Type B pancreatic cell (in vitro differentiated cells): ENCODE measurements around the gene BUD31. TPM values are rescaled to one million over a fixed set of nuclear protein-coding genes. Genes with fewer than 3 reads are reported as not detected.

Experiments
- DNase-seq: peaks from one replicate; pipeline ENCODE4 v3.0.0; 2021; ENCODE audit warnings: mixed read lengths; ENCODE audit not compliant: unreplicated experiment; ENCODE audit errors: extremely low spot score
- H3K27ac Mint-ChIP-seq: 2 replicates; pipeline ENCODE4 v1.8.0; 2021; ENCODE audit warnings: mild to moderate bottlenecking, mixed read lengths
- H3K27me3 Mint-ChIP-seq: 2 replicates; pipeline ENCODE4 v1.8.0; 2021; ENCODE audit warnings: mixed read lengths
- H3K36me3 Mint-ChIP-seq: 2 replicates; pipeline ENCODE4 v1.8.0; 2021; ENCODE audit warnings: mixed read lengths
- H3K4me1 Mint-ChIP-seq: one replicate; pipeline ENCODE4 v1.8.0; 2021; ENCODE audit warnings: mixed read lengths; ENCODE audit not compliant: unreplicated experiment
- H3K4me3 Mint-ChIP-seq: 2 replicates; pipeline ENCODE4 v1.8.0; 2021; ENCODE audit warnings: mild to moderate bottlenecking, mixed read lengths
- H3K9me3 Mint-ChIP-seq: 2 replicates; pipeline ENCODE4 v1.8.0; 2021; ENCODE audit warnings: mixed read lengths
- total RNA-seq: library from RNA; stranded (reverse); gene quantifications from 2 replicates; pipeline ENCODE4 v1.2.1, GENCODE V29; 2021; ENCODE audit warnings: low replicate concordance
- TF ChIP-seq, protein P1 (sequence below): fragments of 200-600 bp; sonication (generic); conservative IDR thresholded peaks from 2 replicates; pipeline ENCODE4 v1.5.0; 2021; ENCODE audit warnings: antibody characterized with exemption, mild to moderate bottlenecking

BUD31 gene
- total RNA-seq, 1 donor from 2014 or later, result 102 TPM

DNA sequence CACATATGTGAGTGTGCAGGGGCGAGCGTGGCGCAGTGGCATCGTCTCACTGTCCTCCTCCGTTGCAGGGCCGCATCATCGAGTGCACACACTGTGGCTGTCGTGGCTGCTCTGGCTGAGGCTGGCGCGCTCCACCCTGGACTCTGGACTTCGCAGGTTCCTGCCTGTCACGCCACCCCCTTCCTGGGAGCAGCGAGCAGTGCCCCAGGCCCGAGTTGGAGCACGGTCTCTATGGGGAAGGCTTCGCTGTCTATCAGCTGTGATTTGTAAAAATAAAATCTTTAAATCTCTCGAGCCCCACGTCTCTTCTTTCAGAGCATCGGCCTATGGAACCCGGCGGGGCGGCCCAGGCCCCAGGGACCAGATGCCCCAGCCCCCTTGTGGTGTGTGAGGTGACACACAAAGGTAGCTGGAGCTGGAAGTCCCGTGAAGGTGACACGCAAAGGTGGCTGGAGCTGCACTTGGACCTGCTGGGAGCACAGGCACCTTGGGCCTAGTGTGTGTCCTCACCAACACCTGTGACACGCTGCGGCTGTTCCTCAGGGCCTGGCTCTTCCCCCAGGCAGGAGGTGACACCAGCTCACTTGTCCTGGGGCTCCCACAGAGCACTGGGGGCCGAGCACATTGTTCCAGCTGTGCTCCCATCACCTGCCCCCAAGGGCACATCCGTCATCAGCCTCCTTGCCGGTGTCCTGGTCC, 10.7 kb downstream of the BUD31 start:
- Mint-ChIP-seq H3K4me1 (no peaks in the 10 kb centered on the region), H3K9me3 (no peaks in the 10 kb centered on the region), H3K36me3 (peaks cover 21% of the 10 kb centered on the region), H3K27ac (no peak overlapping the region), H3K27me3 (no peaks in the 10 kb centered on the region), H3K4me3 (no peak overlapping the region)
- DNase-seq, result no peak
- TF ChIP-seq, protein P1, sequence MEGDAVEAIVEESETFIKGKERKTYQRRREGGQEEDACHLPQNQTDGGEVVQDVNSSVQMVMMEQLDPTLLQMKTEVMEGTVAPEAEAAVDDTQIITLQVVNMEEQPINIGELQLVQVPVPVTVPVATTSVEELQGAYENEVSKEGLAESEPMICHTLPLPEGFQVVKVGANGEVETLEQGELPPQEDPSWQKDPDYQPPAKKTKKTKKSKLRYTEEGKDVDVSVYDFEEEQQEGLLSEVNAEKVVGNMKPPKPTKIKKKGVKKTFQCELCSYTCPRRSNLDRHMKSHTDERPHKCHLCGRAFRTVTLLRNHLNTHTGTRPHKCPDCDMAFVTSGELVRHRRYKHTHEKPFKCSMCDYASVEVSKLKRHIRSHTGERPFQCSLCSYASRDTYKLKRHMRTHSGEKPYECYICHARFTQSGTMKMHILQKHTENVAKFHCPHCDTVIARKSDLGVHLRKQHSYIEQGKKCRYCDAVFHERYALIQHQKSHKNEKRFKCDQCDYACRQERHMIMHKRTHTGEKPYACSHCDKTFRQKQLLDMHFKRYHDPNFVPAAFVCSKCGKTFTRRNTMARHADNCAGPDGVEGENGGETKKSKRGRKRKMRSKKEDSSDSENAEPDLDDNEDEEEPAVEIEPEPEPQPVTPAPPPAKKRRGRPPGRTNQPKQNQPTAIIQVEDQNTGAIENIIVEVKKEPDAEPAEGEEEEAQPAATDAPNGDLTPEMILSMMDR, result no peak

DNA sequence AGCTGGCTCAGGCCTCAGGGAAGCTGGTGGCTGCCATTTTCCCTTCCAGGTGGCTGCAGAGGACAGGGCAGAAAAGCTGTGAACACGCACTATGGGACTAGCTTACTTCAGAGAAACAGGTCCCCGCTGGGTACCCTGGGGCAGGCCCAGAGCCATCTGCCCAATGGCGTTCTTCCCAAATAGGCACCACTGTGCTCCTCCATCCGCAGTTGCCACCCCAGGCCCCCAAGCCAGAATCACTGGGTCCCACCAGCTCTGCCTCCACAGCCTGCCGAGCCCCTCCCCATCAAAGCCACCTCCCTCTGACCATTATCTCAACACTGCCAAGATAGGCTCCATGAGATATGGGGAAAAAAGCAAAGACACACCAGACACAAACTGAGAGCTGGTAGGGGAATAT, 11.4 kb downstream of the BUD31 start:
- H3K4me3 Mint-ChIP-seq, result no peak overlapping the region
- no peak overlapping the region for H3K27ac Mint-ChIP-seq
- DNase-seq, result no peak
- no peaks in the 10 kb centered on the region for H3K27me3 Mint-ChIP-seq
- no peaks in the 10 kb centered on the region for H3K9me3 Mint-ChIP-seq
- peaks cover 15% of the 10 kb centered on the region for H3K36me3 Mint-ChIP-seq
- TF ChIP-seq, protein P1, result no peak
- no peaks in the 10 kb centered on the region for H3K4me1 Mint-ChIP-seq

DNA sequence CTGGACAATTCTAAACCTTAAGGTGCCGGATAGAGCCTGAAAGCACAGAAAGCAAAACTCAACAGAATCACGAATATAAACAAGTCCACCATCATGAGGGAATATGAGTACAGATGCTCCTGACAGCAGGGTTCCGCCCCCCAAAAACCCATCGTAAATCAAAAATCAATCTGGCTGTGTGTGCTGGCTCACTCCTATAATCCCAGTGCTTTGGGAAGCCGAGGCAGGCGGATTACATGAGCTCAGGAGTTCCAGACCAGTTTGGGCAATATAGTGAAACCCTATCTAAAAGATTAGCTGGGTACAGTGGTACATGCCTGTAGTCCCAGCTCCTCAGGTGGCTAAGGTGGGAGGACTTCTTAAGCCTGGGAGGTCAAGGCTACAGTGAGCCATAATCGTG, 12.2 kb downstream of the BUD31 start:
- peaks cover 12% of the 10 kb centered on the region for H3K36me3 Mint-ChIP-seq
- no peak overlapping the region for H3K4me3 Mint-ChIP-seq
- TF ChIP-seq, protein P1, result no peak
- no peaks in the 10 kb centered on the region for H3K27me3 Mint-ChIP-seq
- no peaks in the 10 kb centered on the region for H3K4me1 Mint-ChIP-seq
- no peak for DNase-seq
- H3K9me3 Mint-ChIP-seq, result no peaks in the 10 kb centered on the region
- no peak overlapping the region for H3K27ac Mint-ChIP-seq

DNA sequence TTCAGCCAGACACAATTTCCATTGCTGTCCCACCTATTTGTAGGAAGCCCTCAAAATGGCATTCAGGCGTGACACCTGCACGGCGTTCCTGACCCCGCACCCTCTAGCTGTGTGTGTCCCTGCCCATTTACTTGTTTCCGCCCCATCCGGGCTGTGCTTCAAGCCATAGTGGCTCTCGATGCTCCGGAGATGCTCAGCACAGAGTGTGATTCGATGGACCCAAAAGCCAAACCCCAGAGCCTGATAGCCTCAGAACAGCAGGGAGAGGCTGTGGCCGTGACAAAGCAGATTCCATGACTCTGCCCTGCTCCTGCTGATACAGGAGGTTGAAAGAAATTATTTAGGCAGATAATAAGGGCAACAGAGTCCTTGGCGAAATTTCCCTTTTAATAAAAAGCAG, 13.4 kb downstream of the BUD31 start:
- H3K27me3 Mint-ChIP-seq, result no peaks in the 10 kb centered on the region
- H3K27ac Mint-ChIP-seq, result no peak overlapping the region
- no peak overlapping the region for H3K4me3 Mint-ChIP-seq
- DNase-seq, result no peak
- H3K4me1 Mint-ChIP-seq, result no peaks in the 10 kb centered on the region
- TF ChIP-seq, protein P1, result no peak
- no peaks in the 10 kb centered on the region for H3K9me3 Mint-ChIP-seq
- peaks cover 10% of the 10 kb centered on the region for H3K36me3 Mint-ChIP-seq

DNA sequence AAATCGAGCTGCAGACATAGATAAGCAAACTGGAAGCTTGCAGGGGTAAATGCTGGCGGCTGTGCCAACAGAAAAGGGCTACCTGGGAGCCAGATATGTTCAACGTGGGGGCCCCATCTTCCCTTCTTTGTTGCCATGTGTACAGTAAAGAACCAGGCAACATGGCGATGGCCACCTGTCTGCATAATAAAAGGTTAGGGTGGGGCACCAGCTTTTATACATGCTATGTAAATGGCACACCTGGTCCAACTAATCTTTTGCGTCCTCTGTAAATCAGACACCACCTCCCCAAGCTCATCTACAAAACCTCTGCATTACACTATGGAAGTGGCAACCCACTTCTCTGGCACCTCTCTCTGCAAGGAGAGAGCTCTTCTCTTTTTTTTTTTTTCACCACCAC, 13.9 kb downstream of the BUD31 start:
- H3K9me3 Mint-ChIP-seq, result no peaks in the 10 kb centered on the region
- H3K4me3 Mint-ChIP-seq, result no peak overlapping the region
- no peak for DNase-seq
- TF ChIP-seq, protein P1, result no peak
- no peaks in the 10 kb centered on the region for H3K4me1 Mint-ChIP-seq
- peaks cover 6% of the 10 kb centered on the region for H3K36me3 Mint-ChIP-seq
- H3K27me3 Mint-ChIP-seq, result no peaks in the 10 kb centered on the region
- H3K27ac Mint-ChIP-seq, result no peak overlapping the region
